GM18909 (cell line): Measurements from ENCODE around the gene TNFRSF12A.

Experiments used
- ATAC-seq: cut with Tn5 transposase; IDR thresholded peaks from one replicate; pipeline ENCODE4 v1.9.1; 2021; ENCODE audit warnings: mild to moderate bottlenecking; ENCODE audit not compliant: unreplicated experiment, poor library complexity

The TNFRSF12A gene

DNA sequence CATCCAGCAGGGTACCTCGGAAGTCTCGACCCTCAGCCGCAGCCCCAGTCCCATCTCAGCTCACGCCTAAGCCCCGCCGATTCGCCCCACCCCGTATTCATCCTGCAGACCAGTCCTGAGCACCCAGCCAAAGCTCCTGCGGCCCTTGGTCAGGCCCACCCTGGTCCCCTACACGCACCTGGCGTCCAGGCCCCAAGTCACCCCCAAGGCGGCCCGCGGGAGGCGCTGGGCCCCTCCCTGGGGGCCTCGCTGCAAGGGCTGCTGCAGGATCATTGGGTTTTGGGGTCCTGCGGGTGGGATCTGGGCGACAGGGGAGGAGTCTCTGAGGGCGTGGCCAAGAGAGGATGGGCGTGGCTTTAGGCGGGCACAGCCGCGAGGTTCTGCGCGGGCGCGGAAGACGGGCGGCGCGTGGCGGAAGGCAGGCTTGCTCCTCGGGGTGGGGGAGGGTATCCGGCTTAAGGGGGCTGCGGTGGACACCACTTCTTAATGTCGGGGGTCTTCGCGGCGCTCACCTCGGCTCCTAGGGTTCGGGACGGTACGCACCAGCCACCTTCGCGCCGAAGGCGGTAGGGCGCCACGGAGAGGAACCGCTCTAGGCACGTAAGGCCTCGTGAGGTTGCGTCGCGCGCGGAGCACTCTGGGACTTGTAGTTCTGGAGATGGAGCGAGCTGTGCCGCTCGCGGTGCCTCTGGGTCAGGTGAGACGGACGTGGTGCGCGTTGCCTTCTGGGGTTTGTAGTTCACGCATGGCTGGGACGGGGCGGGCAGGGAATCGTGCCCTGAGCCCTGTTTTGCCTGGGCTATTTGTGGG is 3.7 kb downstream of the TNFRSF12A start, which contains the start of the genes HCFC1R1 and THOC6:
TSS of gene HCFC1R1 (minus strand) at position 274 of the 810 bp plus-strand sequence. CDS start at position 273, 1 bp downstream.
TSS of gene THOC6 (plus strand) at position 367 of the 810 bp plus-strand sequence. CDS start at position 659, 292 bp downstream.
- peak; percentile 72 for ATAC-seq

DNA sequence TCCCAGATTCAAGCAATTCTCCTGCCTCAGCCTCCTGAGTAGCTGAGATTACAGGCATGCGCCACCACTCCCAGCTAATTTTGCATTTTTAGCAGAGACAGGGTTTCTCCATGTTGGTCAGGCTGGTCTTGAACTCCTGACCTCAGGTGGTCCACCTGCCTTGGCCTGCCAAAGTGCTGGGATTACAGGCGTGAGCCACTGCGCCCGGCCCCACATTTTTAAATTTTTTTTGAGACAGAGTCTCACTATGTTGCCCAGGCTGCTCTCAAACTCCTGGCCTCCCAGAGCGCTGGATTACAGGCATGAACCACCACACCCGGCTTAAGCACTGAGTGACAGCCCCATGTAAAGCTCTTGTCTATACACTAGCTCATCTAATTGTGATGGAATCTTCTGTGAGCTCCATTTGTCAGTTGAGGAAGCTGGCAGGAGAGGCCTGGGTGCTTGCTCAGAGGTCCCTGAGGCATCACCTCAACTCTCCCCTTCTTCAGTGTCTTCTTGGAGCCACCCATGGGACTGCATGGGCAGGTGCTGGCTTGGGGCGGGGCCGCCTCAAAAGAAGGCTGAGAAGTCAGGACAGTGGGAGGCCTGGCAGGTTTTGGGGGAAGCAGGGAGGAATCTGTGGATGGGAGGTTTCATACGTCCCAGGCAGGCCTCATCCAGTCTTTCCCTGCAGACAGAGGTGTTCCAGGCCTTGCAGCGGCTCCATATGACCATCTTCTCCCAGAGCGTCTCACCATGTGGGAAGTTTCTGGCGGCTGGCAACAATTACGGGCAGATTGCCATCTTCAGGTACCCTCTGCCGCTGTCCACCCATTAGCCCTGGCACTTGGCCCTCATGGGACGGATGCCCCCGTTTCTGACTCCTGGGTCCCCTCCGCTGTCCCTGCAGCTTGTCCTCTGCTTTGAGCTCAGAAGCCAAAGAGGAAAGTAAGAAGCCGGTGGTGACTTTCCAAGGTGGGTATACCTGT is 5.1 kb downstream of the TNFRSF12A start:
- ATAC-seq = no peak

DNA sequence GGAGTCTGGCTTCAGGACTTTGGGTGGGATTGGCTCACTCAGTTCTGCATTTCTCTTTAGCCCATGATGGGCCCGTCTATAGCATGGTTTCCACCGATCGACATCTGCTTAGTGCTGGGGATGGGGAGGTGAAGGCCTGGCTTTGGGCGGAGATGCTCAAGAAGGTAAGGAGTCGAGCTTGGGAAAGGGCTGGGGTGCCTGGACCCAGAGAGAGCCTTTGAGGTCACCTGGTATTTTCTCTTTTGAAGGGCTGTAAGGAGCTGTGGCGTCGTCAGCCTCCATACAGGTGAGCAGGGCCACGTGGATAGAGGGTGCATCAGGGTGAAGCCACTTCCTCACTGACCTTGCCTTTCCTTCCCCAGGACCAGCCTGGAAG is 5.8 kb downstream of the TNFRSF12A start:
- ATAC-seq = no peak

DNA sequence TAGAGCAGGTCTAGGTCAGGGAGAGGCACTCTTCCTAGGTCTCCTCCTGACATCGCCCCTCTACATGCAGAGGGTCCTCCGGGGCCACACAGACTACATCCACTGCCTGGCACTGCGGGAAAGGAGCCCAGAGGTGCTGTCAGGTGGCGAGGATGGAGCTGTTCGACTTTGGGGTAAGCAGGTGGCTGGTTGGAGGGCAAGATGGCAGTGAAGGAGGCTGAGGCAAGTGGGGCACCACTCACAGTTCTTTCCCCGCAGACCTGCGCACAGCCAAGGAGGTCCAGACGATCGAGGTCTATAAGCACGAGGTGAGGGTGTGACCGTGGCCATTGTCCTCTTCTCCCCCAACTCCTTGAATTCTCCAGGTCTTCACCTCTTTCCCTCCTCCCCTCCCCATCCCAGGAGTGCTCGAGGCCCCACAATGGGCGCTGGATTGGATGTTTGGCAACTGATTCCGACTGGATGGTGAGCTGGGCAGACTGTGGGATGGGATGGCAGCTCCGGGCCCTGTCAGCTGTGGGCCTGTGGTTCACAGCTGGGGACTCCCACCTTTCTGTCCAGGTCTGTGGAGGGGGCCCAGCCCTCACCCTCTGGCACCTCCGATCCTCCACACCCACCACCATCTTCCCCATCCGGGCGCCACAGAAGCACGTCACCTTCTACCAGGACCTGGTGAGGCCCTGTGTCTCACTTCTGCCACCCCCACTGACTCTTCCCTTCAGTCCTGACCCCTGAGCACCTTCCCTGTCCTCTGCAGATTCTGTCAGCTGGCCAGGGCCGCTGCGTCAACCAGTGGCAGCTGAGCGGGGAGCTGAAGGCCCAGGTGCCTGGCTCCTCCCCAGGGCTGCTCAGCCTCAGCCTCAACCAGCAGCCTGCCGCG is 6.7 kb downstream of the TNFRSF12A start:
- no peak for ATAC-seq

DNA sequence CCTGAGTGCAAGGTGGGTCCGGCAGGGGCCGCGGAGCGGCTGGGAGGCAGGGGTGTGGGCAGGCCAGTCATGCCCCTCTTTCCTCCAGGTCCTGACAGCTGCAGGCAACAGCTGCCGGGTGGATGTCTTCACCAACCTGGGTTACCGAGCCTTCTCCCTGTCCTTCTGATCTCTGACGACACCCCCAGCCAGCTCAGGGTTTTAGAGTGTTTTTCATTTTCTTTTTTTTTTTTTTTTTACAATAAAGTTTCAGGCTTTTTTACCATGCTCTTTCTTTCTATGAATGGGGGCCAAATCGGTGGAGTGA is 7.3 kb downstream of the TNFRSF12A start:
- no peak for ATAC-seq

DNA sequence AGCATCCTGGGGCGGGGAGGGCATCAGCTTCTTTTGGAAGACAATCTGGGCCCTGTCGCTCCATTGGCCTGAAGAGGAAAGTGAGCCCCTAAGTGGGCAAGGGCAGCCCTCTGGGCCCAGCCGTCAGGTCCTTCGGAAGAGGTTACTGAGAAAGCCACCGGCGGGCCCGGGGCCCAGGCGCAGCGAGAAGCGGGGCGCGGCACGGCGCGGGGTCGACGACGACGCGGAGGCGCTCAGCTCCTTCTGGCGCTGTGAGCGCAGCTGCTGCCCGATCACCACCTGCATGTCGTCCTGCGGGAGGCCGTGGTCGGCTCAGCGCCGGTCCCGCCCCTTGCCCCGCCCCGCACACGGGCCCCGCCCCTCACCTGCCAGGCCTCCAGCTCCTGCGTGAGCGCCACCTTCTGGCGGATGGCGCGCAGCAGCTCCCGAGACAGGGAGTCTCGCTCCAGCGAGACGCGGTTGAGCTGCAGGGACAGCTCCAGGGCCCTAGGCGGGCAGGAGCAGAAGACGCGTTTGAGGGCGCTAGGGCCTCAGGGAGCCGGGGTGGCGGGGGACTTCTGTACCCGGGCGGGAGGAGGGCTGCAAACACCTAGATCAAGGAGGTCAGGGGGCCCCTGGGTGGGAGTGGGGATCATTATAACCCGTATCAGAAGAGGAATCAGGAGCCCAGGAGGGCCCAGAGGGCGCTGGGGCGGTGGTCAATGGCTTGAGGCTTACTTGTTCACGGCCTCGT is 8.0 kb downstream of the TNFRSF12A start:
- no peak for ATAC-seq

DNA sequence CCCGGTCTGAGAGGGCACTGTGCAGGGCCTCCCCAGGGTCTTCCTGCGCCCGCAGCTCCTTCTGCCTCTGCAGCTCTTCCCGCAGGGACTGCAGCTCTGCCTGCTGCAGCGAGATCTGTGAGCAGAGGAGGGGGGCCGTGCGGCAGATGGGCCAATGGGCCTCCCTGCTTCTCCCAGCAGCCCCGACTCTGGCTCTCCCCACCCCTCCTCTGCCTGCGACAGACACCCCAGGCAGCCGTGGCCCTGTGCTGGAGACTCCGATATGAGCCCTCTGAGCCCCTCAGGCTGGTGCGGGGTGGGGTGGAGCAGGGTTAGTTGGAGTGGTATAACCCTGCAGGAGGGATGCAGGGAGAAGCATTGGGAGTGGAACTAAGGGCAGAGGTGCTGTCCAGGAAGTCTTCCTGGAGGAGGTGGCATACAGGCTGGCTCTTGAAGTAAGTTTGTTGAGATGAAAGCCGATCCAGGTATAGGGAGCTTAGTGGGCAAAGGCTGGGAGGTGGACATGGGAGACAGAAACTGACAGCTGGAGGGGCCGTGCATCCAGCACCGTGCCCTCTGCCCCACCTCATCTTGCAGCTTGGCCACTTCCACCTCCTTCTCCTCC is 8.7 kb downstream of the TNFRSF12A start:
- no peak for ATAC-seq

DNA sequence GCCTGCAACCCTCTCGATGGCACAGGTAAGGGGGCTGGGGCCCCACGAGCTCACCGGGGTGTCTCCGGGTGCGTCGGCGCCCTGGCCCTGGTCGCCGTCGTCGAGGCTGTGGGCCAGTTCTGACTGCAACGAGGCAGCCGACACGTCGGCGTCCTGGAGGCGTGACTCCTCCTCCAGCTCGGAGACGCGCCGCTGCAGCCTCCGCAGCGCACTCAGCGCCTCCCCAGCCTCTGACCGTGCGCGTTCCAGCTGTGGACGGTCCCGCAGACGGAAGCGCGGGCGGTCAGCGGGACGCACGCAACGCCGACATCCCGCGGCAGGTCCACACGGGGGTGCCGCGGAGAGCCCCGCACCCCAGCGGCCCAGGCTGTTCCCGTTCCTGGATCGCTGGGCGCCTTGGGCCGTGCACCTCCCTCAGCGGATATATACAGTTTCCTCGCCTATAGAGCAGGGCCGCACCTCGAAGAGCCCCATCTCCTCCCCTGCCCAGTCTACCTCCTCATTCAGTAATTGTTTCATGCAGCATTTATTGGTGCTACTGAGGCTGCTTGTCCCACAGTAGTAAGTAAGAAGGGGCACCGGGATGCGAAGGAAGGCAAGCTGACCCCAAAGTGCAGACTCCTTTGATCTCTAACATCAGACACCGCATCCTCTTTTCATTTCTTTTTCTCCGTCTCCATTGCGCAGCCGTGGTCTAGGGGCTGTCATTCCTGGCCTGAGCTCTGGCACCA is 9.5 kb downstream of the TNFRSF12A start:
- no peak for ATAC-seq

DNA sequence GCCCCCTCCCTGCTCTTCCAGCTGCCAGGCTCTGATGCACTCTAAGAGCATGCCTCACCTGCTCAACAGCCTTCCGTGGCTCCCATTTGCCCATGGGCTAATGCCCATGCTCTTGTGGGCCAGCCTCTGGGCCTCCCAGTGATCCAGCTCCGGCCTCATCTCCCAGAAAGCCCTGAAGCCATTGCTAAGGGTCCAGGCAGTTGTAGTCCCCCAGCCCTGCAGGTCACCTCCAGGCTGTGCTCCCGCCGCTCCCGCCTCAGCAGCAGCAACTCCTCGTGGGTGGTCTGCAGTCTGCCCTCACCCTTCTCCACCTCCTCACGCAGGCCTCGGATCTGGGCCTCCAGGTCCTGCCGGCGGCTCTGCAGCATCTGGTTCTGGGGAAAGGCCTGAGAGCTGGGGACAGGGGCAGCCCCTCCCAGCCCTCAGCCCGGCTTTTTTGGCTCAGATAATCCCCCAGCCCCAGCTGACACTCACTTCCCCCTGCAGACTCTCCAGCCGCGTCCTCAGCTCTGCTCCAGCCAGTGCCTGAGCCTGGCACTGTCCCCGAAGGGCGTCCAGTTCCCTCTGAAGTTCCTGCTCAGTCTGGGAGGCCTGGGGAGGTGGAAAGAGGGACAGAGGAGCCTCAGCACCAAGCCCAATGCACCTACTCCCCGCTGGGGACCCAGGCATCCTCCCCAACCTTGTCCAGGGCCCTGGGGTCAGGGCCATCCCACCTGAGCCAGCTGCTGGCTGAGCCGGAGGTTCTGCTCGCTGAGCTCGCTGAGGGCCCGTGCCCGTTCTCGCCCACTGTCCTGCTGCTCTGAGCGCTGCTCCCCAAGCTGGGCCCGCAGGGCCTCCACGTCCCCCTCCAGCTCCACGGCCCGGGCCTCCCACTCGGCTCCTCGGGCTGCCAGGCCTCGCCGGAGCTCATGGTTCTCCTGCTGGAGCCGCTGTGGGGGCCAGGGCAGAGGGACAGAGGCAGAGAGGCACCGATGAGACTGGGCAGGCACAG is 10.3 kb downstream of the TNFRSF12A start:
- no peak for ATAC-seq

DNA sequence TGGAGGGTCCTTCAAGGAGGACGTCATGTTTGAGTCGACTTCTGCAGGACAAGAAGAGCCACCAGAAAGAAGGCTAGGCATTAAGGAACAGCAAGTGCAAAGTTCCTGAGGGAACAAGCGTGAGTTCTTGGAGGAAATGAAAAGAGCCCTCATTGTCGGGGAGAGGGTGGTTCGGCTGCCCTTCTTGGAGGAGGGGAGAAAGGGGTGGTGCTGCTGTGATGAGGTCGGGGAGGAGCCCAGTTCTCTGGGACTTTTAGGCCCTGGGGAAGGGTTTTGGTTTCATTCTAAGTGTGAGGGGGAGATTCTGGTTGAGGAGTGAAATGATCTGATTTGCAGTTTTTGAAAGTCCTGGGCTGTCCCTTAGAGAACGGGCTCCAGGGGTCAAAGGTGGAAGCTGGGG is 12.5 kb downstream of the TNFRSF12A start:
- no peak for ATAC-seq

DNA sequence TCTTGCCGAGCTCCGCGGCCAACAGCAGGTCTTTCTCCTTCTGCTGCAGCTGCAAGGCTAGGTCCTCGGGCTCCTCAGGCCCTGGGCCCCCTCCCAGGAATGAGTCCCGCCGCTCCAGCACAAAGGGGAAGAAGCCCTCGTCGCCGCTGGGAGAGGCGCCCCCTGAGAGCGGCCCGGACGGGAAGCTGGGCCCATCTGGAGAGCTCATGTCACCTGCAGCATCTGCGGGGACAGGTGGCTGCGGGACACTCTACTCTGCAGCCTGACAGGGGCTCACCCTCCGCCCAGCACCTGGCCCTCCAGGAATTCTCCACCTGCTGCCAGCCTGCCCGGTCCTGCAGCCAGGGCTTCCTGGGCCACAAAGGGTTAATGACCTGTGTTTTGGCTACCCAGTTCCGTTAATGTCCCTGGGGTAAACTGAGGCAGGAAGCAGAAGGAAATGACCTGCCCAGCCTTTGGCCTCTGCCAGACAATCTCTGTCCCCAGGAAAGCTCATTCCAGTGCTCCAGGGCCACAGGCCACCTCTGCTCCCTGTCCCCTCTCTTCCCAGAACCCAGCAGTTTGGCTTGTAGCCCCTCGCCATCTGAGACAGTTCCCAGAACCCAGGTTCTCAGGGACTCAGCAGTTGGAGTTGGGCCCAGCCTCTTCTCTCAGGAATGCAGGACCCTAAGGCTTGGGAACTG is 15.3 kb downstream of the TNFRSF12A start:
- ATAC-seq = no peak

DNA sequence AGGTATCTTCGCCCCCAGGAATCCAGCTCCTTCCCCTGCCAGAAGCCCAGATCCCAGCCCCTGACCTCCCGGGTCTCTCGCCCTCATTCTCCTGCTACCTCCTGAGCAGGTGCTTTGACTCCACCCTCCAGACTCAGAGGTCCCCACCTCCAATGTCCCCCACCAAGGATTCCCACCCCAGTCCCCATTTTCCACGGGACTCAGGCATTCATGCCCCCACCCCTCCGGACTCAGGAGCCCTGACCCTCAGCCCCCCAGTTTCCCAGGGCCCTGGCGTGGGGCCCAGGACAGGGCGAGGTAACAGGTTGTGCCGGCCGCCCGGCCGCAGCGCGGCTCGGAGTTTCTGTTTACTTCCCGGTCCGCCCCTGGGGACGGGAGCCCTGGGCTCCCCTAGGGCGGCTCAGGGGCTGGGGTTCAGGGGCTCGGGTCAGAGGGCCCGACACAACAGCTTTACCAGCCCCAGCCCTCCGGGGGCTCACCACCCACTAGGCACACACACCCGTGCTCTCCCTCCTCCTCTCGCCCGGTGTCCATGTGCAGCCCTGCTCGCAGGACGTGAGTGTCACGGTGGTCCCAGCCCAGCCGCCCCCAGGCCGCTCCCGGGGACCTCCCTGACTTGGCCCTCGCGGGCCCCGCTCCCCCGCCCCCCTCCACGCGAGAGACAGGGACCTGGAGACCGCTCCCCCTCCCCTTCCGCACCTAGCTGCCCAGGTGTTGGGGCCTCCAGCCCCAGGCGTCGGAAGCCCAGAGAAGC is 16.0 kb downstream of the TNFRSF12A start:
- no peak for ATAC-seq

DNA sequence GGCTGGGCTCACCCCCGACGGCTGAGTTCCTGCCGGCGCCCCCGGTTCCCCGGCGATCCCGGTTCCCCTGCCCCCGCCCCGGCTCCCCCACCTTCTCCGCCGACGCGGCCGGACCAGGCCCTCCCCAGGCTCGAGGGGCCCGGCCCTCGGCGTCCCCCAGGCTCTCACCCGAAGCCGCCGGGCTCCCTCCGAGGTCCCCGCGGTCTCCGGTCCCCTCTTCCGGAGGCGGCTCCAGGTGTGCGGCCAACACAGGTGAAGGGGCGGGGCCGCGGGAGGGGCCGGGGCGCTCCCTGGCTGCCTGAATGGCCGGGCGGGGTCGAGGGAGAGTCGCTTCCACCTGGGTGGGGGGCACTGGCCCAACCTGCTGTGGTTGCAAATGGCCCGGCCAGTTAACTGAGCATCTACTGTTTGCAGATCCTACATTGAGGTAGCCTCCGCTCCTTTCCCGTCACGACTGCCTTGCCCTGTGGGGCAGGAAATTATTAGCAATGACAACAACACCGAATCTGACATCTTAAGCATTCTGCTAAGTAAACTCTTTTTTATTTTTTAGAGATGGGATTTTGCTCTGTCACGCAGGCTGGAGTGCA is 16.7 kb downstream of the TNFRSF12A start, which contains the start of gene BICDL2:
TSS of gene BICDL2 (minus strand) at position 219 of the 590 bp plus-strand sequence. CDS start 1,448 bp downstream, outside the sequence.
- no peak for ATAC-seq

DNA sequence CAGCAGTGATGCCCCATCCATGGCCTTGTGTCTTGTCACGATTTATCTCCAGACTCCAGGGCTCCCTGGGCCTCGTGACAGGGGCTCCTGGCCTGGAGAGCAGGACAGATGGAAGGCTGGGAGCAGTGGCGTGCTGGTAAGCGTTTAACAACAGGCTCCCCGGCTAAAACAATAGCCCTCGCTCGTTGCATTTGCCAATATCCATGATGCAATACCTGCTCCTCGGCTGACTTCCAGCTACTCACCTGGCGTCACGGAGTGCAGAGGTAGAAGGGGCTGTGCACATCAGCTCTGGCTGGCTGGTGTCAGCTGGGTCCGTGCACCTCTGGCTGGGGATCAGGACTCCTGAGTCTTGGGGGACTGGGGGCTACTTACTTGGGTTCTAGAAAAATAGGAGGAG is 18.1 kb downstream of the TNFRSF12A start:
- ATAC-seq = no peak

DNA sequence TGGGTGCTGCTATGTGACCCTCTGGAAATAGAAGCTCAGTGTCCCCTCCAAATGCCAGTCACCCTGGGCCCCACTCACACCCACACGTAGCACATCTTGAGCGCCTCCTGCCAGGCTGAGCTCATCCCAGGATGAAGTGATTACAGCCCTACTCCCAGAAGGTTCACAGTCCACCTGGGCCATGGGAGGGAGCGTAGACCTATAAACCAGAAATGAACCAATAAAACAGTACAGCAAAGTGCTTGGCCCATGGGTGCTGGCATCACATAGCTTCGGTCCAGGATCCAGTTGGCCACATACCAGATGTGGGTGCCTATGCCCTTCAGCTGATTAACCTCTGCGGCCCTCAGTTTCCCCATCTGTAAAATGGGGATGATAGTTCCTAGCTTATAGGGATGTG is 18.7 kb downstream of the TNFRSF12A start:
- ATAC-seq = no peak

DNA sequence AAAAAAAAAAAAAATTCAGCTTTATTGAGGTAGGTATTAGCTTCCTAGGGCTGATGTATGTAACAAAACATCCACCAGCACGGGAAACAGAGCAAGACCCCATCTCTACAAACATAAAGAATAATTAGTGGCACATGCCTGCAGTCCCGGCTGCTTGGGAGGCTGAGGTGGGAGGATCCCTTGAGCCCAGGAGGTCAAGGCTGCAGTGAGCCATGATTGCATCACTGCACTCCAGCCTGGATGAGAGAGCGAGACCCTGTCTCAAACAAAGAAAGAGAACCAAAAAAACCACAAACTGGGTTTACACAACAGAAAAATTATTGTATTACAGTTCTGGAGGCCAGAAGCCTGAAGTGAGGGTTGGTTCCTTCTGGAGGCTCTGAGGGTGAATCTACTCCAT is 22.2 kb downstream of the TNFRSF12A start:
- no peak for ATAC-seq
